Nucleus accumbens (tissue), 56 donors: ENCODE results near the gene JCAD.

Experiments used
- DNase-seq, 56 donors: peaks; one replicate each; lab custom pipeline; 2025; lab: John Stamatoyannopoulos, UW

Gene JCAD

GRCh38 chr10:30046476-30046875 lies 12.9 kb downstream of the JCAD start:
- no peak for DNase-seq

- DNase-seq, result no peak
These were observed 13.4 kb downstream of the JCAD start for GRCh38 chr10:30045961-30046360.

- no peak for DNase-seq
These were observed 15.7 kb downstream of the JCAD start for GRCh38 chr10:30043476-30044270.

- no peak for DNase-seq
These were observed 16.6 kb downstream of the JCAD start for GRCh38 chr10:30042820-30043219.

- no peak for DNase-seq
These were observed 17.9 kb downstream of the JCAD start for GRCh38 chr10:30041196-30042105.

GRCh38 chr10:30040597-30040996 lies 18.8 kb downstream of the JCAD start:
- DNase-seq, result no peak

GRCh38 chr10:30039988-30040387 lies 19.4 kb downstream of the JCAD start:
- DNase-seq, result no peak

- peak in 1 of 56 donors; percentile 12 for DNase-seq
These were observed 19.8 kb downstream of the JCAD start for GRCh38 chr10:30039567-30039966.

GRCh38 chr10:30038781-30039536 lies 20.4 kb downstream of the JCAD start:
- DNase-seq, result no peak

GRCh38 chr10:30037620-30038336 lies 21.6 kb downstream of the JCAD start:
- no peak for DNase-seq

GRCh38 chr10:30036811-30037210 lies 22.6 kb downstream of the JCAD start:
- no peak for DNase-seq

- no peak for DNase-seq
These were observed 23.0 kb downstream of the JCAD start for GRCh38 chr10:30036341-30036740.

GRCh38 chr10:30034433-30035137 lies 24.8 kb downstream of the JCAD start:
- DNase-seq, result no peak

GRCh38 chr10:30032125-30032524 lies 27.3 kb downstream of the JCAD start:
- DNase-seq, result no peak

- DNase-seq, result no peak
These were observed 29.5 kb downstream of the JCAD start for GRCh38 chr10:30029872-30030256.

- no peak for DNase-seq
These were observed 30.1 kb downstream of the JCAD start for GRCh38 chr10:30029164-30029871.

GRCh38 chr10:30028738-30029030 lies 30.7 kb downstream of the JCAD start:
- no peak for DNase-seq

GRCh38 chr10:30028006-30028737 lies 31.2 kb downstream of the JCAD start:
- DNase-seq, result no peak
